GM18508 (cell line): ENCODE data around the gene ALDH2.
"Not testable (repeated sequence)": the region's sequence is repeated elsewhere in the genome, so short reads cannot be mapped to it uniquely, and the experiment has no call there.

Source experiments
- ATAC-seq: cut with Tn5 transposase; IDR thresholded peaks from one replicate; pipeline ENCODE4 v1.9.1; 2021; ENCODE audit warnings: moderate number of reproducible peaks; ENCODE audit not compliant: insufficient read depth, unreplicated experiment

Gene ALDH2

GRCh38 chr12:111766608-111767361 is at the start of gene ALDH2:
TSS of gene ALDH2 (plus strand) at chr12:111766933. CDS start at chr12:111766983, 50 bp downstream.
- no peak for ATAC-seq

- ATAC-seq: not testable (repeated sequence)
Observed at GRCh38 chr12:111719316-111719715, 47.4 kb upstream of the ALDH2 start.

DNA sequence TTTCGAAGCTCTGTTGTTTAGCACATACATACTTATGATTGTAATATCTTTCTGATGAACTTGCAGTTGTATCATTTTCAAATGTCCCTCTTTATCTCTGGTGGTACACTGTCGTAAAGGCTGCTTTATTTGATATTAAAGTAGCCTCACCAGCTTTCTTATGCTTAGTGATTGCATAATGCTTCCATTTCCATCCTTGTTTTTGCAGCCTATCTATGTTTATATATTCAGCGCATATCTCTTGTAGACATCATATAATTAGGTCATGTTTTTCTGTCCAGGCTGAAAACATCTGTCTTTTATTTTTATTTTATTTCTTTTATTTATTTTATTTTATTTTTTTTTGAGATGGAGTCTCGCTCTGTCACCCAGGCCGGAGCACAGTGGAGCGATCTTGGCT is 46.3 kb upstream of the ALDH2 start:
- no peak for ATAC-seq

- ATAC-seq: not testable (repeated sequence)
Observed at GRCh38 chr12:111723646-111724360, 42.9 kb upstream of the ALDH2 start.

GRCh38 chr12:111728795-111729194 is 37.9 kb upstream of the ALDH2 start:
- ATAC-seq: no peak

- no peak for ATAC-seq
Observed at GRCh38 chr12:111730420-111730819, 36.3 kb upstream of the ALDH2 start.

DNA sequence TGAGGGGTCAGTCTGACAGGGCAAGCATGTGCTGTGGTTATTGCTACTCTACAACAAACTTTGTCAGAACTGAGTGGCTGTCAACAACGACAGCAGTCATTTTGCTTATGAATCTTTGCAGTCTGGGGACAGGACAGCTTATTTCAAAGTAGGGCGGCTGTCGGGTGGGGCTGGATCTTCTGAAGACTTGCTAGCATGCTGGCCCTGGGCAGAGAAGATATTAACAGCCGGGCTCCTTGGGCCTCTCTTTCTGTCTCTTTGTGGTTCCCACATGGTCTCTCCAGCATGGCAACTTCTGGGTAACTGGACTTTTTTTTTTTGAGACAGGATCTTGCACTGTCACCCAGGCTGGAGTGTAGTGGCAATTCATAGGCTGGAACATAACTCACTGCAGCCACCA is 33.9 kb upstream of the ALDH2 start:
- ATAC-seq: no peak

DNA sequence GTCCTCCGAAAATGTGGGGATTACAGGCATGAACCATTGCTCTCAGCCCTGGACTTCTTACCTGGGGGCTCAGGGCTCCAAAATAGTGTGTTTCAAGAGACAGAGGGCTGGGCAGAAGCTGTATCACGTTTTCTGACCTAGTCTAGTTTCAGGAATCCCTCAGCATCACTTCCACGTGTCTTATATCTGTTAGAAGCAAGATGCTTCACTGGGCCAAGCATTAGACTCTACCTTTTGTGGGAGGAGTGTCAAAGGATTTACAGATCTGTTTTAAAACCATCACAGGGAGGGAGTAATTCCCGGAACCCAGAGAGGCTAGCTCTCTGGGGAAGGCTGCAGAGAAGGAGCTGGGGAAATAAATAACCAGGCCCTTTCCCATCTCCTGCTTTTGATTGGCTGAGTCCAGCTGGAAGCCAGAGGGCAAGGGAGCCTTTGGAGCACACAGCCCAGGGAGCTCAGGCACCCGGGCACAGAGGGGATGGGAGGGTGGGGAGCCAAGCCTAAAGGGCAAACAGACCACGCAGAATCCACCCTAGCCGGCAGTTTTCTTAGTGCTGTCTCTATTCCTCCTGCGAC is 33.3 kb upstream of the ALDH2 start:
- ATAC-seq: no peak

GRCh38 chr12:111739524-111739923 is 27.2 kb upstream of the ALDH2 start:
- ATAC-seq: not testable (repeated sequence)

- ATAC-seq: no peak
Observed at GRCh38 chr12:111741235-111741812, 25.4 kb upstream of the ALDH2 start.

DNA sequence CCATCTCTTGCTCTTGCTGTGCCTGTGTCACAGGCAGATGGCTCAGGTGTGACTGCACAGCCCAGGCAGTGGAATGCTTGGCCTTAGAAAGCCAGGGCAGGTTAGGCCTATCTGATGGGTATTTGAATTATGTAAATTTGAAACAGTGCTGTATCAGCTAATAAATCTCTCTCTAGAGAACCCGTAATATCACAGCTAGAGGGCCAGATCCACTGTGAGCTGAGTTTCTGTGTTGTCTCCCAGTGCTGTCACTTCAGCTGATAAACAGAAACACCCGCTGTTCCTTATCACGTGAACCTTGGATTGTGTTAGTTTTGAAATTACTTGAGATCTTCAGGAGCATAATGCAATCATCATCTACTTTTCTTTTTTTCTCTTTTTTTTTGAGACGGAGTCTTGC is 21.5 kb upstream of the ALDH2 start:
- ATAC-seq: no peak

GRCh38 chr12:111747333-111747732 is 19.4 kb upstream of the ALDH2 start:
- no peak for ATAC-seq

DNA sequence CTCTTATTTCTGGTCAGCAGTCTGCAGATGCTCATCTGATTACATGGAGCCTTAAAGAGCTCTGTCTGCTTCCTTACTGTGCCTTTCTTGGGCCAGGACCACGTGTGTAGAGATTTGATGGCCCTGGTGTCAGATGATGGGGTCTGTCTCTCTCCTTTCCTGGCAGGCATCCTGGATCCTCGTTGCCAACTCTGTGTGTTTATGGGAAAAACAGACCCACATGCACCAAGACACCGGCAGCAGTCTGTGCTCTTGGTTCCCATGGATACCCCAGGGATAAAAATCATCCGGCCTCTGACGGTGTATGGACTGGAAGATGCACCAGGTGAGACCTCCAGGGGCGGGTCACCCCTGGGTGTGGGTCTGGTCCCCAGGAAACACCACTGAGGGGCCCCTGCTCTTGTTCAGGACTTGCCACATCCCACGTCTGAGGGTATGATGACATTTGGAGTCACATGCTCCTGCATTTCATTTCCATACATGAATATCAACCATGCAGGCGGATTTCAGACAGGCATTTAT is 18.5 kb upstream of the ALDH2 start:
- ATAC-seq: no peak

DNA sequence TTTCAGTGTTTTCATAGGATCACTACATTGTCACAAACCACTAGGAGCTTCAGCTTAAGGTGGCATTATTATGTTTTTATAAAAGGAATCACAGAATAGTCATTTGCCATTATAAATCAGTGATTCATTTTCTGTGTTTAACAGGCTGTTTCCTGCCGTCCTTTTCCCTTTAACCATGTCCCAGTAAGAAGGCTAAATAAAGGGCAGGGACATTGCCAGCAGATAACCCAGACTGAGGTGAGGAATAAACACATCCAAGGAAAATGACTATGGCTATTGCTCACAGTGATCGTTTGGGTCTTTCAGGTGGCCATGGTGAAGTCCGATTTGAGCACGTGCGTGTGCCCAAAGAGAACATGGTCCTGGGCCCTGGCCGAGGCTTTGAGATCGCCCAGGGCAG is 17.9 kb upstream of the ALDH2 start:
- ATAC-seq: no peak

DNA sequence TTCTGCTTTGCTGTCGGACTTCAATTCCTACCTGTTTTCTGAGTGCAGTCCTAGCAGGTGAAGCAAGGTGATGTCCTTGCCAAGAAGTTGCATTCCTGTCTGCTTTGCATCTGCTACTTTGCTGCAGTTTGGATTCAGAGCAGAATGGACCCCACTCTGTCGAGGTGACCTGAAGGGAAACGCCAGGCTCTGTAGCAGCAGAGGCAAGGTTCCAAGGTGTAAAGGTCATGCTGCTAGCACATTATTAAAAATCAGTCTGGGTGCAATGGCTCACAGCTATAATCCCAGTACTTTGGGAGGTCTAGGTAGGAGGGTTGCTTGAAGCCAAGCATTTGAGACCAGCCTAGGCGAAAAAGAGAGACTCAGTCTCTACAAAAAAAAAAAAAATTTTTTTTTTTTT is 17.3 kb upstream of the ALDH2 start:
- ATAC-seq: no peak

DNA sequence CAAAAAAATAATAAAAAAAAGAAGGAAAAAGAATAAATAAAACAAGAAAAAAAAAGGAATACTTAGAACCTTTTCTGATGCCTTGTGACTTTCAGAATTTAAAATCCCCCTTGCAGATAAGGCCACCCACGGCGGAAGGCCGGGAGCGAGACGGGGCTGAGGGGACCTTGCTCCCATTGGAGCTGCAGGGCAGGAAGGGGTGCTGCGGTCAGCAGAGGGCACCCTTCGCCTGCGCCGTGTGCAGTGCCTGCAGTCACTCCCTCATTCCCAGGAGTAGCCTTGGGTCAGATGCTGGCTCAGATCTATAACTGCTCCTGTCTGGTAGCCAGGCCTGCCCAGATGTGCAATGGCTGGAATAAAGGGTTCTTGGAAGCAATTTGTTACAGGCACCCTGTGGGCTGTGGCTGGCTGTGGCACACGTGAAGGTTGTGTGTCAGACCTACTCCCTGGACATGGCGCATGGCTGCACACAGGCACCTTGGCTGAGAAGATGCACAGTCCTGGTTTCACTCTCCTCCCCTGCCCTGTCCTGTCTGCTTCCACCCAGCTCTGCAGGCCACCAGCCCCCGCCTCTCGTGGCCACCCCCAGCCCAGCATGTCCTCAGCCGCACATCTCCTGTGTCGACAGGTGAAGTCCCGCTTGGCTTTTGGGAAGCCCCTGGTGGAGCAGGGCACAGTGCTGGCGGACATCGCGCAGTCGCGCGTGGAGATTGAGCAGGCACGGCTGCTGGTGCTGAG is 13.4 kb upstream of the ALDH2 start:
- ATAC-seq: no peak

DNA sequence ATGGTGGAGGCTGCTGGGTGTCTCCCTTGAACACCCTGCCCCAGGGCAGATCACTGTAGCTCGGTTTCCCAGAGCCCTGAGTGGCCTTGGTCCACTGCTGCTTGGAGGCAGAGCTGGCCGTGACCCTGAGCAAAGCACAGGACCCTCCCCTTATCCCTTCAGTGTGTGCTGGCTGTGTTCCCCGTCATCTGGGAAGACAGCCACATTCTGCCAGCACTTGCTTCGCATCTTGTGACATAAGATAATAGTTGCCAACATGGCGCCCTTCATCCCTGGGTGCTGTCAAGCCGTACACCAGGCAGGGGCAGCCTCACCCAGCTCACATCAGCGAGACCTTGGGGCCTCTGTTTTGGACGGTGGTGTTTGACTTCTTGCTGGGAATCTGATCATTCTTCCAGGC is 12.1 kb upstream of the ALDH2 start:
- ATAC-seq: no peak

GRCh38 chr12:111756196-111756595 is 10.5 kb upstream of the ALDH2 start:
- no peak for ATAC-seq

DNA sequence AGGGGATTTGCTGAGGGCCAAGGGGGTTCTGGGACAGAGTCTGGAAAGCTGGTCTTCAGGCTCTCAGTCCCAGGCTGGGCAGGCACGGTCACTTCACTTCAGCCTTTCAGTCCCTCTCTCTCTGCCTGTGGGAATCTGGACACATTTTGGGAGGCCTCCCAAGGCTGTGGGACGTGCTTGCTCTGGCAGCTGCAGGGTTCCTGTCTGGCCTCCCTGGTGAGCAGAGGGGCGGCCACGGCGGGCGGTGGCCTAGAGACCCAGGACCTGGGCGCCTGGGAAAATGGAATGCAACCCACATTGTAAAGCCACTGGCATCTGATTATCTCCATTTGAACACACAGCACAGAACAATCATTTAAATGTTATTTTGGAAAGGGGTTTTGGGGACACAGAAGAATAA is 10.1 kb upstream of the ALDH2 start:
- ATAC-seq: no peak
